Activated naive CD4-positive, alpha-beta T cell treated with anti-CD3 and anti-CD28 coated beads, Interleukin-2, amount 50 U/mL, for 24 hours (primary cell): ENCODE data around the gene KDM8.
A peak's percentile ranks its signal among the peaks of the same experiment; 100 is the strongest.
"Not testable (repeated sequence)": the region's sequence is repeated elsewhere in the genome, so short reads cannot be mapped to it uniquely, and the experiment has no call there.

Experiments used
- H3K27ac Mint-ChIP-seq: one replicate; pipeline ENCODE4 v1.8.0; 2021; ENCODE audit warnings: mild to moderate bottlenecking, mixed read lengths
- H3K27me3 Mint-ChIP-seq: one replicate; pipeline ENCODE4 v1.8.0; 2021; ENCODE audit warnings: mixed read lengths
- H3K36me3 Mint-ChIP-seq: one replicate; pipeline ENCODE4 v1.8.0; 2021; ENCODE audit warnings: mixed read lengths
- H3K4me1 Mint-ChIP-seq: one replicate; pipeline ENCODE4 v1.8.0; 2021; ENCODE audit warnings: mixed read lengths
- H3K4me3 Mint-ChIP-seq: one replicate; pipeline ENCODE4 v1.8.0; 2021; ENCODE audit warnings: mild to moderate bottlenecking, mixed read lengths
- H3K9me3 Mint-ChIP-seq: one replicate; pipeline ENCODE4 v1.8.0; 2021; ENCODE audit warnings: mixed read lengths

KDM8 gene

DNA sequence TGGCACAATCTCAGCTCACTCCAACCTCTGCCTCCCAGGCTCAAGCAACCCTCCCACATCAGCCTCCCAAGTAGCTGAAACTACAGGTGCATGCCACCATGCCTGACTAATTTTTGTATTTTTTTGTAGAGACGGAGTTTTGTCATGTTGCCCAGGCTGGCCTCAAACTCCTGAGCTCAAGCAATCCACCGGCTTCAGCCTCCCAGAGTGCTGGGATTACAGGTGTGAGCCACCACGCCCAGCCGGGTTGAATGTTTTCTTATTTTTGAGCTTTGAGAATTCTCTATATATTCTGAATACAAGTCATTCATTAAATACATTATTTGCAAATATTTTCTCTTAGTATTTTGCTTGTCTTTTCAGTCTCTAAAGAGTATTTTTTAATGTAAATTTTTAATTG lies 45.6 kb downstream of the KDM8 start:
- peaks cover 32% of the 10 kb centered on the region for H3K36me3 Mint-ChIP-seq
- H3K27ac Mint-ChIP-seq: peak overlapping the region; percentile 46
- peak overlapping the region; percentile 15 for H3K4me3 Mint-ChIP-seq
- H3K27me3 Mint-ChIP-seq, H3K9me3 Mint-ChIP-seq: not testable (repeated sequence)
- H3K4me1 Mint-ChIP-seq: peaks cover 88% of the 10 kb centered on the region

DNA sequence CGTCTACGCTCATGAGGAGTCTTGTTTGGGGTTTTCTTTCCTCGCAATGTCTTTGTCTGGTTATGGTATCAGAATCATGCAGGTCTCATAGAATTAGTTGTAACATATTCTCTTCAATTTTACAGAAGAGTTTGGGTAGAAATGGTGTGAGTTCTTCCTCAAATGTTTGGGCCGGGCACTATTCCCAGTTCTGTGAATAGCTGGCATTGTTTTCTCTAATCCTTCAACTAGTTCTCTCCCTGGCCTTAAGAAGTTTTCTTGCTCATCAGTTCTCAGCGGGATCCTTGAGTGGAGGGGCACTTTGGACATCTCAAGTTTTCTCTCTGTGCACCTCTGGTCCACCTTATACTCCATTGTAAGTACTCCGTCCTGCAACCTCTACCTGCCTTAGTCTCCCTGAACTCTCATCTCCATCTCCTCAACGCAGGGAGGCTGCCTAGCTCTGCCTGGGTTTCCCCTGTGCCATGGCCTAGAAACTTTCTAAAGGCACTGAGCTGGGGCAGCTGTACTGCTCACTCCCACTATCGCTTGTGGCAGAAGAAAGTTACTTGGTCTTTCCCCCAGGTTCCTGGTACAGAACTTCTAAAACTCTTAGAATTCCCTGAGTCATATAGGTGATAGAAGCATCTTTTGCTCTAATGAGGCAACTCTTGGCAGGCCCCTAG lies 48.3 kb downstream of the KDM8 start:
- no peaks in the 10 kb centered on the region for H3K27me3 Mint-ChIP-seq
- peaks cover 44% of the 10 kb centered on the region for H3K36me3 Mint-ChIP-seq
- H3K9me3 Mint-ChIP-seq: no peaks in the 10 kb centered on the region
- H3K4me1 Mint-ChIP-seq: peaks cover 88% of the 10 kb centered on the region
- H3K4me3 Mint-ChIP-seq: peak overlapping the region; percentile 57
- peak overlapping the region; percentile 98 for H3K27ac Mint-ChIP-seq

- no peaks in the 10 kb centered on the region for H3K27me3 Mint-ChIP-seq
- H3K27ac Mint-ChIP-seq: peak overlapping the region; percentile 98
- H3K4me3 Mint-ChIP-seq: peak overlapping the region; percentile 57
These were observed 48.9 kb downstream of the KDM8 start for GRCh38 chr16:27252206-27252585.

GRCh38 chr16:27253526-27253930 lies 50.2 kb downstream of the KDM8 start:
- Mint-ChIP-seq H3K9me3 (no peaks in the 10 kb centered on the region), H3K4me3 (peak overlapping the region; percentile 84), H3K36me3 (peaks cover 40% of the 10 kb centered on the region), H3K27ac (peak overlapping the region; percentile 98), H3K4me1 (peaks cover 90% of the 10 kb centered on the region), H3K27me3 (no peaks in the 10 kb centered on the region)

More at GRCh38 chr16:27252206-27252585, 48.9 kb downstream of the KDM8 start:
- peaks cover 88% of the 10 kb centered on the region for H3K4me1 Mint-ChIP-seq
- no peaks in the 10 kb centered on the region for H3K9me3 Mint-ChIP-seq
- peaks cover 45% of the 10 kb centered on the region for H3K36me3 Mint-ChIP-seq

DNA sequence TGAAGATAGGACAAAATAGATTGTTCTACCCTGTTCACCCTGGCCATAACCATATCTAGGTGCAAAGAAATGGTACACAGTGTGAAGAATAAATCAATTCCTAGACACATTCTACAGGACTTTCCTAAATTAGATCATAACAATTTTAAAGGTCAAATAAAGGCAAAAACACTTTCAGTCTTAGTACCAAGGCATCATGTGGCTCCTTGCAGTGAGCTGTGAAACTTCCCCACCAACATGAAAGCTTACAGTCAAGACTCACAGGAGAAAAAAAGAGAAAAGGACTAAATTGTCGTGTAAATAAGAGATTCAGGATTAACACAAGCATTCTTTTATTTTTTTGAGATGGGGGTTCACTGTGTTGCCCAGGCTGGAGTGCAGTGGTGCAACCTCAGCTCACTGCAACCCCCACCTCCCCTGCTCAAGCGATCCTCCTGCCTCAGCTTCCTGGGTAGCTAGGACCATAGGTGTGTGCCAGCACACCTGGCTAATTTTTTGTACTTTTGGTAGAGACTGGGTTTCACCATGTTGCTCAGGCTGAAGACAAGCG lies 51.0 kb downstream of the KDM8 start:
- no peaks in the 10 kb centered on the region for H3K27me3 Mint-ChIP-seq
- H3K4me1 Mint-ChIP-seq: peaks cover 93% of the 10 kb centered on the region
- H3K36me3 Mint-ChIP-seq: peaks cover 37% of the 10 kb centered on the region
- H3K9me3 Mint-ChIP-seq: no peaks in the 10 kb centered on the region
- H3K27ac Mint-ChIP-seq: peak overlapping the region; percentile 98
- peak overlapping the region; percentile 84 for H3K4me3 Mint-ChIP-seq

DNA sequence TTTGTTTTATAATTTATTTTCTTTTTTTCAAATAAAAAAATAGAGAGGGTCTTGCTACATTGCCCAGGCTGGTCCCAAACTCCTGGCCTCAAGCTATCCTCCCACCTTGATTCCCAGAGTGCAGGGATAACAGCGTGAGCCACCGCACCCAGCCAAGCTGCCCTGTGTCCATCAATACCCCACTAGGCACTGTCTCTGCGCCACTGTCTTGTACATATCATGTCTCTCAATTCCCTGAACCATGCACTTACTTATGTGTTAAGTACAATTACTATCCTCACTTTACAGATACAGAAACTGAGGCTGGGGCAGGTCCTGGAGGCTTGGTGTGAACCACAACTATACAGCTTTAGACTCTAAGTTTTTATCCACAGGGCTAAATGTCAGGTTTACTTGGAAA lies 53.5 kb downstream of the KDM8 start:
- Mint-ChIP-seq H3K9me3 (no peaks in the 10 kb centered on the region), H3K4me1 (peaks cover 89% of the 10 kb centered on the region), H3K27ac (peak overlapping the region; percentile 53), H3K27me3 (no peaks in the 10 kb centered on the region), H3K4me3 (peak overlapping the region; percentile 6), H3K36me3 (peaks cover 29% of the 10 kb centered on the region)

DNA sequence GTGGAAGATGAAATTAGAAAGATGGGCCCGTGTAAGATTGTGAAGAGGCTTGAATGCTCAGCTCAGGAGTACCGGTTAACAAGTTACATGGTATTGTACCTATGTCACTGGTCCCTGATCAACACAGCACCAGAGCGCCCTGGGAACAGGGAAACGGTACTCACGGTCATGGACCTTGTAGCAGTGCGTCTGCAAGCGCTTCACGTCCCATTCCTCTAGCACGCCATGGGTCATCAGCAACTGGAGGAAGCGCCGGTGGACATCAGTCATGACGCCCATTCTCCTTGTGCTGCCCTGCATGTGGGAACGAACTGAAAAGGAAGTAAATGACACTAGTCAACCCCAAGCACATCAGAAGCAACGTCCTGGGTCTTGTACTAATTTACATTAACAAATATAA lies 53.9 kb downstream of the KDM8 start:
- no peaks in the 10 kb centered on the region for H3K27me3 Mint-ChIP-seq
- H3K36me3 Mint-ChIP-seq: peaks cover 29% of the 10 kb centered on the region
- H3K27ac Mint-ChIP-seq: peak overlapping the region; percentile 53
- H3K4me3 Mint-ChIP-seq: peak overlapping the region; percentile 6
- H3K4me1 Mint-ChIP-seq: peaks cover 89% of the 10 kb centered on the region
- no peaks in the 10 kb centered on the region for H3K9me3 Mint-ChIP-seq

DNA sequence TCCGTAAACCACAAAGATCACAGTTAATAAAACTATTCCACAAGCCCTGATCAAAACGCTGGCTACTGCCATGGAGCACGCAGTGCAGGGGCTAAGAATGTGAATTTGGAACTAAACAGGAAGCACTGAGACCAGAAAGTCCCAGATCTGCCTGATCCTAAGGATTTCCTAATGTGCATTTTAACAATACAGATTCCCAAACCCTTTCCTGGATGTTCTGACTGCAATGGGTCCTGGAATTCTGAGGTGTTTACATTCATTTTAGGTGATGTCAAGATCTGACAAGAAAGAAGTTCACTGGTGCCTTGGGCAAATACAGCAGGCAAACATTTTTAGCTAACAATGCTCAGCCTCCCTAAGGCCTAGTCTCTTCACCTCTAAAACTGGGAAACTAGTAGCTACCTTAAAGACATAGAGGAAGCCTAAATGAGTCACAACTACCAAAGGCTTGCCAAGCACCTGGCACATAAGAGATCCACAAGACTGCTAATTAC lies 55.0 kb downstream of the KDM8 start:
- H3K27me3 Mint-ChIP-seq: no peaks in the 10 kb centered on the region
- H3K4me1 Mint-ChIP-seq: peaks cover 91% of the 10 kb centered on the region
- peak overlapping the region; percentile 86 for H3K27ac Mint-ChIP-seq
- H3K9me3 Mint-ChIP-seq: no peaks in the 10 kb centered on the region
- H3K36me3 Mint-ChIP-seq: peaks cover 34% of the 10 kb centered on the region
- peak overlapping the region; percentile 34 for H3K4me3 Mint-ChIP-seq

GRCh38 chr16:27259710-27260109 lies 56.4 kb downstream of the KDM8 start:
- peak overlapping the region; percentile 24 for H3K27ac Mint-ChIP-seq
- no peak overlapping the region for H3K4me3 Mint-ChIP-seq
- peaks cover 27% of the 10 kb centered on the region for H3K36me3 Mint-ChIP-seq
- H3K9me3 Mint-ChIP-seq: no peaks in the 10 kb centered on the region
- H3K4me1 Mint-ChIP-seq: peaks cover 89% of the 10 kb centered on the region
- H3K27me3 Mint-ChIP-seq: no peaks in the 10 kb centered on the region

GRCh38 chr16:27262904-27263423 lies 59.6 kb downstream of the KDM8 start:
- peaks cover 15% of the 10 kb centered on the region for H3K36me3 Mint-ChIP-seq
- H3K9me3 Mint-ChIP-seq, H3K4me3 Mint-ChIP-seq, H3K27me3 Mint-ChIP-seq: not testable (repeated sequence)
- peak overlapping the region; percentile 56 for H3K27ac Mint-ChIP-seq
- H3K4me1 Mint-ChIP-seq: peaks cover 80% of the 10 kb centered on the region

- Mint-ChIP-seq H3K9me3 (no peaks in the 10 kb centered on the region), H3K4me1 (peaks cover 69% of the 10 kb centered on the region), H3K27me3 (no peaks in the 10 kb centered on the region), H3K4me3 (peak overlapping the region; percentile 66), H3K27ac (peak overlapping the region; percentile 1), H3K36me3 (peaks cover 16% of the 10 kb centered on the region)
These were observed 60.8 kb downstream of the KDM8 start for GRCh38 chr16:27264151-27264550.

DNA sequence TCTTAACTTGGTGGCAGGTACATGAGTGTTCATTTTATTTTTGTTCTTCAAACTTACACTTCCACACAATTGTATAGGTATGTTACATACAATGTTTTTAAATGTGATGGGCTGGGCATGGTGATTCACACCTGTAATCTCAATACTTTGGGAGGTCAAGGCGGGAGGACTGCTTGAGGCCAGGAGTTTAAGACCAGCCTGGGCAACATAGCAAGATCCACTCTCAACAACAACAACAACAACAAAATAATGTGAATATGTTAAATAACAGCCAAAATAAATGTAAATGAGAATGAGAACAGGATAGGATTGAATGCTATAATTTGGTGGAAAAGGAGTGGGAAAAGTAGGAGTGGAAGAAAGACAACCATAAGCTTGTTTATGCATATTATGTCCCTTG lies 62.7 kb downstream of the KDM8 start:
- H3K4me3 Mint-ChIP-seq: peak overlapping the region; percentile 20
- H3K27me3 Mint-ChIP-seq: no peaks in the 10 kb centered on the region
- peak overlapping the region; percentile 37 for H3K27ac Mint-ChIP-seq

GRCh38 chr16:27267037-27267677 lies 63.8 kb downstream of the KDM8 start:
- Mint-ChIP-seq H3K27ac (peak overlapping the region; percentile 48), H3K27me3 (no peaks in the 10 kb centered on the region), H3K36me3 (peaks cover 18% of the 10 kb centered on the region), H3K9me3 (peaks cover 3% of the 10 kb centered on the region), H3K4me1 (peaks cover 77% of the 10 kb centered on the region), H3K4me3 (peak overlapping the region; percentile 93)

More for the DNA sequence above, 62.7 kb downstream of the KDM8 start:
- Mint-ChIP-seq H3K4me1 (peaks cover 74% of the 10 kb centered on the region), H3K9me3 (no peaks in the 10 kb centered on the region), H3K36me3 (peaks cover 16% of the 10 kb centered on the region)

GRCh38 chr16:27268376-27269299 lies 65.3 kb downstream of the KDM8 start, which contains the start of gene NSMCE1:
NSMCE1 (minus strand) TSS chr16:27268772; CDS start chr16:27257570, 11,202 bp downstream.
- Mint-ChIP-seq H3K27me3 (no peaks in the 10 kb centered on the region), H3K27ac (peak within 1 kb of the TSS; percentile 97), H3K9me3 (peaks cover 4% of the 10 kb centered on the region), H3K4me1 (peaks cover 75% of the 10 kb centered on the region), H3K4me3 (peak within 1 kb of the TSS; percentile 93), H3K36me3 (peaks cover 12% of the 10 kb centered on the region)
